K562 (cell line): ENCODE measurements around the gene HDHD5. TPM values are rescaled to one million over a fixed set of nuclear protein-coding genes. Genes with fewer than 3 reads are reported as not detected.

Source experiments
- BMI1 ChIP-seq: fragments of 150-350 bp; IDR thresholded peaks from 2 replicates; pipeline ENCODE4 v1.6.1; 2014; ENCODE audit warnings: low read length
- BRF1 ChIP-seq: IDR thresholded peaks from 3 replicates; pipeline ENCODE4 v1.6.1; 2011; ENCODE audit warnings: borderline replicate concordance, mild to moderate bottlenecking; ENCODE audit not compliant: insufficient read length; ENCODE audit errors: extremely low read depth
- CCNT2 ChIP-seq: IDR thresholded peaks from 2 replicates; pipeline ENCODE4 v1.6.1; 2011; ENCODE audit warnings: borderline replicate concordance, low read depth, mild to moderate bottlenecking, moderate library complexity, mixed read lengths, low read length; ENCODE audit not compliant: insufficient read length; ENCODE audit errors: extremely low read depth
- DNMT1 ChIP-seq: fragments of 450-650 bp; IDR thresholded peaks from 2 replicates; pipeline ENCODE4 v1.6.1; 2016; ENCODE audit warnings: antibody characterized with exemption, mild to moderate bottlenecking
- FOXO4 ChIP-seq: fragments of 450-650 bp; formaldehyde crosslinking; IDR thresholded peaks from 2 replicates; pipeline ENCODE4 v1.4.0; 2020; ENCODE audit warnings: mild to moderate bottlenecking, moderate library complexity
- GATA2 ChIP-seq: sonication (generic); formaldehyde crosslinking; IDR thresholded peaks from 2 replicates; pipeline ENCODE4 v1.4.0; 2020; ENCODE audit warnings: mild to moderate bottlenecking, missing genetic modification reagents
- HDAC1 ChIP-seq, 2 experiments: fragments of 450-650 bp; IDR thresholded peaks; 2 replicates each; pipeline ENCODE4 v1.6.1; 2016 to 2017; ENCODE audit warnings: inconsistent platforms in 1 of 2, mild to moderate bottlenecking in 1 of 2, moderate library complexity in 1 of 2
- KLF13 ChIP-seq: fragments of 450-650 bp; IDR thresholded peaks from 2 replicates; pipeline ENCODE4 v1.6.1; 2016; ENCODE audit warnings: missing genetic modification characterization, low read depth, mild to moderate bottlenecking, missing compliant biosample characterization, moderate library complexity, borderline replicate concordance
- KLF16 ChIP-seq: IDR thresholded peaks from 2 replicates; pipeline ENCODE4 v1.6.1; 2016; ENCODE audit warnings: antibody characterized with exemption
- MXI1 ChIP-seq: IDR thresholded peaks from 2 replicates; pipeline ENCODE4 v1.6.1; 2011; ENCODE audit warnings: low read depth, mild to moderate bottlenecking, improper control_type of control experiment, low read length
- NUFIP1 ChIP-seq: fragments of 450-650 bp; IDR thresholded peaks from 2 replicates; pipeline ENCODE4 v1.6.1; 2018; ENCODE audit not compliant: partially characterized antibody
- RB1 ChIP-seq: fragments of 450-650 bp; IDR thresholded peaks from 2 replicates; pipeline ENCODE4 v1.6.1; 2017; ENCODE audit warnings: low read depth, mild to moderate bottlenecking
- RBM25 ChIP-seq: fragments of 200-400 bp; formaldehyde crosslinking; IDR thresholded peaks from 2 replicates; pipeline ENCODE4 v1.6.1; 2018; ENCODE audit warnings: low read length, low read depth, moderate library complexity; ENCODE audit not compliant: severe bottlenecking
- SMARCA4 ChIP-seq: fragments of 450-650 bp; IDR thresholded peaks from 2 replicates; pipeline ENCODE4 v1.6.1; 2016
- SOX6 ChIP-seq: fragments of 450-650 bp; IDR thresholded peaks from 2 replicates; pipeline ENCODE4 v1.6.1; 2014; ENCODE audit warnings: mild to moderate bottlenecking
- SP2 ChIP-seq: IDR thresholded peaks from 2 replicates; pipeline ENCODE4 v1.6.1; 2011; ENCODE audit warnings: mild to moderate bottlenecking, low read depth, low read length, moderate library complexity; ENCODE audit not compliant: poor library complexity, severe bottlenecking; ENCODE audit errors: extremely low read depth
- STAG1 ChIP-seq: sonication (generic); formaldehyde crosslinking; IDR thresholded peaks from 2 replicates; pipeline ENCODE4 v1.5.0; 2020; ENCODE audit warnings: missing genetic modification reagents, borderline replicate concordance
- TAF9B ChIP-seq: fragments of 450-650 bp; IDR thresholded peaks from 2 replicates; pipeline ENCODE4 v1.6.1; 2018; ENCODE audit warnings: mild to moderate bottlenecking; ENCODE audit not compliant: partially characterized antibody
- TEAD4 ChIP-seq, 2 experiments: sonication (generic) in 1 of 2; formaldehyde crosslinking in 1 of 2; IDR thresholded peaks; 2 replicates each; pipeline versions ENCODE4 v1.6.1 to v1.8.0; 2012 to 2022; ENCODE audit warnings: borderline replicate concordance in 1 of 2, inconsistent platforms in 1 of 2, low read length in 1 of 2, mild to moderate bottlenecking in 1 of 2, missing genetic modification reagents in 1 of 2
- ZNF184 ChIP-seq: sonication (generic); formaldehyde crosslinking; IDR thresholded peaks from 2 replicates; pipeline ENCODE4 v1.5.0; 2020; ENCODE audit warnings: missing genetic modification reagents
- ZNF75A ChIP-seq: fragments of 450-650 bp; formaldehyde crosslinking; IDR thresholded peaks from 2 replicates; pipeline ENCODE4 v1.4.0; 2020; ENCODE audit warnings: mild to moderate bottlenecking
- polyA plus RNA-seq, 8 experiments: library from polyadenylated mRNA; depleted of rRNA in 4 of 8; stranded (reverse) in 5 of 8; unstranded in 3 of 8; fragments of >200 nt; fragmentation: Nextera tagmentation in 2 of 8; fragmentation: Illumina TruSeq in 1 of 8; extraction: Ambion mirVana in 2 of 8; extraction: Trizol in 1 of 8; gene quantifications; 2 replicates each; pipeline versions ENCODE4 v1.2.1 to v1.2.3, GENCODE V29; 2011 to 2014; ENCODE audit warnings: inconsistent platforms in 1 of 8, missing spikeins in 1 of 8
- total RNA-seq, 7 experiments: library from RNA; depleted of rRNA in 6 of 7; stranded (reverse); fragments of >200 nt in 6 of 7; fragmentation: Illumina TruSeq in 2 of 7; extraction: Trizol in 2 of 7; gene quantifications; 2 replicates each; pipeline versions ENCODE4 v1.2.1 to v1.2.3, GENCODE V29; 2011 to 2021; ENCODE audit warnings: low replicate concordance in 1 of 7
- TF ChIP-seq, protein P1 (sequence below), 3 experiments: fragments of 200-800 bp in 1 of 3; fragments of 250-450 bp in 1 of 3; fragments of 450-650 bp in 1 of 3; sonication (Bioruptor Pico) in 1 of 3; sonication (Bioruptor generic) in 1 of 3; formaldehyde crosslinking in 1 of 3; IDR thresholded peaks; 2 replicates each; pipeline versions ENCODE4 v1.6.1 to v1.8.0; 2016 to 2022; ENCODE audit warnings: mild to moderate bottlenecking in 2 of 3, missing genetic modification characterization in 2 of 3, missing compliant biosample characterization in 1 of 3, moderate library complexity in 1 of 3

The HDHD5 gene
- total and polyA plus RNA-seq, 9 of the 15 experiments (the other 6 are each of a cell fraction or from before 2014, with no cell fraction given), result 1.6 to 36.6 (median 24.2) TPM

GRCh38 chr22:17171153-17172028 is 12.3 kb upstream of the HDHD5 start (continued):
- TF ChIP-seq DNMT1 (no peak), GATA2 (no peak), FOXO4 (CRISPR knock-in tag) (no peak), STAG1 (CRISPR knock-in tag) (0 out of 2 replicates have a peak, but pooled peaks have one; percentile 20), MXI1 (no peak), SMARCA4 (peak; percentile 59), KLF16 (peak; percentile 37), TAF9B (no peak), RB1 (peak; percentile 94), SP2 (peak; percentile 23), BRF1 (no peak), NUFIP1 (no peak), ZNF75A (CRISPR knock-in tag) (no peak), BMI1 (no peak), HDAC1 (IDR thresholded peaks at IDR 0.05) (peak in 1 of 2 experiments; percentile 59; a peak in 2 of 4 replicates), CCNT2 (peak; percentile 31), RBM25 (peak; percentile 13), SOX6 (peak; percentile 42), ZNF184 (no peak), KLF13 (tag) (no peak), TEAD4 (IDR thresholded peaks at IDR 0.05; ENCODE audit: low read length) (no peak), TEAD4 (CRISPR knock-in tag; IDR thresholded peaks at IDR 0.05; ENCODE audit: borderline replicate concordance) (no peak)
- TF ChIP-seq, protein P1, sequence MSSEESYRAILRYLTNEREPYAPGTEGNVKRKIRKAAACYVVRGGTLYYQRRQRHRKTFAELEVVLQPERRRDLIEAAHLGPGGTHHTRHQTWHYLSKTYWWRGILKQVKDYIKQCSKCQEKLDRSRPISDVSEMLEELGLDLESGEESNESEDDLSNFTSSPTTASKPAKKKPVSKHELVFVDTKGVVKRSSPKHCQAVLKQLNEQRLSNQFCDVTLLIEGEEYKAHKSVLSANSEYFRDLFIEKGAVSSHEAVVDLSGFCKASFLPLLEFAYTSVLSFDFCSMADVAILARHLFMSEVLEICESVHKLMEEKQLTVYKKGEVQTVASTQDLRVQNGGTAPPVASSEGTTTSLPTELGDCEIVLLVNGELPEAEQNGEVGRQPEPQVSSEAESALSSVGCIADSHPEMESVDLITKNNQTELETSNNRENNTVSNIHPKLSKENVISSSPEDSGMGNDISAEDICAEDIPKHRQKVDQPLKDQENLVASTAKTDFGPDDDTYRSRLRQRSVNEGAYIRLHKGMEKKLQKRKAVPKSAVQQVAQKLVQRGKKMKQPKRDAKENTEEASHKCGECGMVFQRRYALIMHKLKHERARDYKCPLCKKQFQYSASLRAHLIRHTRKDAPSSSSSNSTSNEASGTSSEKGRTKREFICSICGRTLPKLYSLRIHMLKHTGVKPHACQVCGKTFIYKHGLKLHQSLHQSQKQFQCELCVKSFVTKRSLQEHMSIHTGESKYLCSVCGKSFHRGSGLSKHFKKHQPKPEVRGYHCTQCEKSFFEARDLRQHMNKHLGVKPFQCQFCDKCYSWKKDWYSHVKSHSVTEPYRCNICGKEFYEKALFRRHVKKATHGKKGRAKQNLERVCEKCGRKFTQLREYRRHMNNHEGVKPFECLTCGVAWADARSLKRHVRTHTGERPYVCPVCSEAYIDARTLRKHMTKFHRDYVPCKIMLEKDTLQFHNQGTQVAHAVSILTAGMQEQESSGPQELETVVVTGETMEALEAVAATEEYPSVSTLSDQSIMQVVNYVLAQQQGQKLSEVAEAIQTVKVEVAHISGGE (CRISPR knock-in tag; IDR thresholded peaks at IDR 0.05), result peak in 2 of 3 experiments; percentile 64 to 87; a peak in 3 of 6 replicates
